WTC11 (cell line): ENCODE data around the gene BRPF1. TPM values are rescaled to one million over a fixed set of nuclear protein-coding genes. Genes with fewer than 3 reads are reported as not detected.

Source experiments
- ATAC-seq: fragments of 200-7000 bp; cut with Tn5 transposase; 2 replicates; pipeline ENCODE4 v1.10.0; 2021; ENCODE audit warnings: mild to moderate bottlenecking, moderate library complexity
- CTCF ChIA-PET: fragments of 300-600 bp; sonication (Branson Sonifier 250); formaldehyde crosslinking; loops from one replicate; lab custom pipeline; 2021; ENCODE audit warnings: antibody characterized with exemption; lab: Charles Lee
- POLR2A ChIA-PET: fragments of 350-600 bp; sonication (Branson Sonifier 250); formaldehyde crosslinking; loops from one replicate; lab custom pipeline; 2021; ENCODE audit warnings: antibody characterized with exemption; lab: Charles Lee
- DNase-seq: peaks from one replicate; pipeline ENCODE4 v3.0.0; 2021; ENCODE audit warnings: low spot score
- H3K27ac Mint-ChIP-seq: 2 replicates; pipeline ENCODE4 v1.8.0; 2021; ENCODE audit warnings: mixed read lengths
- H3K27me3 Mint-ChIP-seq: 2 replicates; pipeline ENCODE4 v1.8.0; 2021; ENCODE audit warnings: low read depth, mild to moderate bottlenecking, moderate library complexity, mixed read lengths
- H3K36me3 Mint-ChIP-seq: 2 replicates; pipeline ENCODE4 v1.8.0; 2021; ENCODE audit warnings: mixed read lengths
- H3K4me1 Mint-ChIP-seq: 2 replicates; pipeline ENCODE4 v1.8.0; 2022; ENCODE audit warnings: mixed read lengths
- H3K4me3 Mint-ChIP-seq: 2 replicates; pipeline ENCODE4 v1.8.0; 2021; ENCODE audit warnings: mild to moderate bottlenecking, moderate library complexity, mixed read lengths
- H3K9me3 Mint-ChIP-seq: 2 replicates; pipeline ENCODE4 v1.8.0; 2021; ENCODE audit warnings: mixed read lengths
- ATF2 ChIP-seq: sonication (generic); formaldehyde crosslinking; IDR thresholded peaks from 2 replicates; pipeline ENCODE4 v1.8.1; 2022; ENCODE audit warnings: low read depth, missing genetic modification reagents, borderline replicate concordance
- CREM ChIP-seq: sonication (generic); formaldehyde crosslinking; IDR thresholded peaks from 2 replicates; pipeline ENCODE4 v1.8.1; 2022; ENCODE audit warnings: mild to moderate bottlenecking, missing genetic modification reagents, moderate library complexity
- E2F1 ChIP-seq: sonication (generic); formaldehyde crosslinking; IDR thresholded peaks from 2 replicates; pipeline ENCODE4 v1.8.0; 2022; ENCODE audit warnings: mild to moderate bottlenecking, missing genetic modification reagents
- ERG ChIP-seq: fragments of 250-450 bp; sonication (Bioruptor Pico); IDR thresholded peaks from 2 replicates; pipeline ENCODE4 v1.8.0; 2021; ENCODE audit warnings: mild to moderate bottlenecking
- GRHL2 ChIP-seq: fragments of 250-450 bp; sonication (Bioruptor Pico); IDR thresholded peaks from 2 replicates; pipeline ENCODE4 v1.8.0; 2022; ENCODE audit warnings: mild to moderate bottlenecking, moderate library complexity; ENCODE audit not compliant: insufficient replicate concordance, severe bottlenecking
- GTF2I ChIP-seq: fragments of 250-450 bp; sonication (Bioruptor Pico); conservative IDR thresholded peaks from 2 replicates; pipeline ENCODE4 v1.4.0; 2021; ENCODE audit warnings: mild to moderate bottlenecking
- IRF1 ChIP-seq: sonication (generic); formaldehyde crosslinking; IDR thresholded peaks from 2 replicates; pipeline ENCODE4 v1.8.0; 2023; ENCODE audit warnings: missing genetic modification reagents
- IRF2 ChIP-seq: sonication (generic); formaldehyde crosslinking; IDR thresholded peaks from 2 replicates; pipeline ENCODE4 v1.8.0; 2022; ENCODE audit warnings: low read depth, missing genetic modification reagents, borderline replicate concordance
- MYBL2 ChIP-seq: sonication (generic); formaldehyde crosslinking; IDR thresholded peaks from 2 replicates; pipeline ENCODE4 v1.8.1; 2023; ENCODE audit warnings: mild to moderate bottlenecking, moderate library complexity, missing genetic modification reagents
- NFE2L1 ChIP-seq: sonication (generic); formaldehyde crosslinking; IDR thresholded peaks from 2 replicates; pipeline ENCODE4 v1.8.1; 2023; ENCODE audit warnings: missing genetic modification reagents
- NR2C2 ChIP-seq: sonication (generic); formaldehyde crosslinking; IDR thresholded peaks from 2 replicates; pipeline ENCODE4 v1.8.0; 2022; ENCODE audit warnings: mild to moderate bottlenecking, missing genetic modification reagents
- SMAD3 ChIP-seq: sonication (generic); formaldehyde crosslinking; IDR thresholded peaks from 2 replicates; pipeline ENCODE4 v1.8.0; 2022; ENCODE audit warnings: missing genetic modification reagents, mild to moderate bottlenecking, borderline replicate concordance
- SP1 ChIP-seq: sonication (generic); formaldehyde crosslinking; conservative IDR thresholded peaks from 2 replicates; pipeline ENCODE4 v1.8.1; 2022; ENCODE audit warnings: missing genetic modification reagents
- TCF7 ChIP-seq: sonication (generic); formaldehyde crosslinking; IDR thresholded peaks from 2 replicates; pipeline ENCODE4 v1.8.0; 2022; ENCODE audit warnings: mild to moderate bottlenecking, low read depth, missing genetic modification reagents, moderate library complexity
- TEAD4 ChIP-seq: sonication (generic); formaldehyde crosslinking; IDR thresholded peaks from 2 replicates; pipeline ENCODE4 v1.8.0; 2022; ENCODE audit warnings: mild to moderate bottlenecking, missing genetic modification reagents
- ZNF121 ChIP-seq: sonication (generic); formaldehyde crosslinking; IDR thresholded peaks from 2 replicates; pipeline ENCODE4 v1.8.0; 2023; ENCODE audit warnings: missing genetic modification reagents
- ZNF138 ChIP-seq: sonication (generic); formaldehyde crosslinking; conservative IDR thresholded peaks from 2 replicates; pipeline ENCODE4 v1.8.1; 2022; ENCODE audit warnings: mild to moderate bottlenecking, moderate library complexity, missing genetic modification reagents
- ZNF317 ChIP-seq: sonication (generic); formaldehyde crosslinking; IDR thresholded peaks from 2 replicates; pipeline ENCODE4 v1.8.1; 2023; ENCODE audit warnings: low read depth, mild to moderate bottlenecking, moderate library complexity, missing genetic modification reagents, borderline replicate concordance
- total RNA-seq: library from RNA; stranded (reverse); gene quantifications from 3 replicates; pipeline ENCODE4 v1.2.3, GENCODE V29; 2021
- TF ChIP-seq, protein P1 (sequence below): sonication (generic); formaldehyde crosslinking; IDR thresholded peaks from 2 replicates; pipeline ENCODE4 v1.8.0; 2022; ENCODE audit warnings: mild to moderate bottlenecking, missing genetic modification reagents
- TF ChIP-seq, protein P2 (sequence below): fragments of 250-450 bp; sonication (Bioruptor Pico); IDR thresholded peaks from 2 replicates; pipeline ENCODE4 v1.9.0; 2021; ENCODE audit warnings: mild to moderate bottlenecking
- TF ChIP-seq, protein P3 (sequence below): sonication (generic); formaldehyde crosslinking; IDR thresholded peaks from 2 replicates; pipeline ENCODE4 v1.8.0; 2023; ENCODE audit warnings: mild to moderate bottlenecking, missing genetic modification reagents

Gene BRPF1
- total RNA-seq, 1 experiment from 2014 or later, result 22.8 TPM

DNA sequence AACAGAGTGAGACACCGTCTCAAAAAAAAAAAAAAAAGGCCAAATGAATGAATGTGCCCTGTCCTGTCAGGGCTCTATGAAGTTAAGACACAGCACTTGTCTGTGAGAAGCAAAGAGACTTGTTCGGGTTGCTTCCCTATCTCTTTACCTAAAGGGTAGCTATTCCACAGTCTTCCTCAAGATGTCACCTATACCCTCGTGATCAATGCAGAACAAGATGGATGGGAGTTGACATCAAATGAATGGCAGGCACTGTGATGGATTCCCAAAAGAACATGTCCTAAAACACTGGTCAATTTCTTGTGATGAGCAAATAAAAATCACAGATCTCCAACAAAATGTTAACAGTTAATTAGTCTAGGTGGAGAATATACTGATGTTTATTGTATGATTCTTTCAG is 51.2 kb downstream of the BRPF1 start:
- H3K9me3 Mint-ChIP-seq, result no peaks in the 10 kb centered on the region
- TF ChIP-seq GTF2I, result no peak
- no peak for TF ChIP-seq IRF1 (CRISPR knock-in tag)
- ChIA-PET POLR2A (interaction anchor here (0.6 to 1.0 kb wide), 3 partner anchors 10 to 301 kb away, joined by 3 to 5 read pairs (median 5); partner anchors contain the start of genes ARPC4 and TADA3), CTCF (interaction anchor here (0.7 to 1.8 kb wide), 8 partner anchors 8 to 729 kb away, joined by 3 to 6 read pairs (median 4); partner anchors contain the start of gene ARPC4)
- peaks cover 4% of the 10 kb centered on the region for H3K27me3 Mint-ChIP-seq
- no peak overlapping the region for H3K4me3 Mint-ChIP-seq
- no peaks in the 10 kb centered on the region for H3K4me1 Mint-ChIP-seq
- ATAC-seq (0 out of 2 replicates have a peak, but pooled peaks have one; percentile 34), DNase-seq (no peak)
- H3K27ac Mint-ChIP-seq, result no peak overlapping the region
- peaks cover 57% of the 10 kb centered on the region for H3K36me3 Mint-ChIP-seq

GRCh38 chr3:9783954-9784353 is 52.4 kb downstream of the BRPF1 start:
- no peak overlapping the region for H3K27ac Mint-ChIP-seq
- ChIA-PET POLR2A (interaction anchor here (1.1 kb wide), 1 partner anchor 9 kb away, joined by 4 read pairs; the partner anchor contains the start of gene ARPC4), CTCF (interaction anchor here (1.8 kb wide), 1 partner anchor 10 kb away, joined by 6 read pairs; no protein-coding TSS in a partner anchor)
- TF ChIP-seq CREM (CRISPR knock-in tag) (no peak), ATF2 (CRISPR knock-in tag) (no peak), GRHL2 (CRISPR knock-in tag) (no peak), TEAD4 (CRISPR knock-in tag) (no peak), NFE2L1 (CRISPR knock-in tag) (no peak), ERG (CRISPR knock-in tag) (no peak), MYBL2 (CRISPR knock-in tag) (no peak), NR2C2 (CRISPR knock-in tag) (no peak), ZNF317 (no peak), IRF2 (CRISPR knock-in tag) (no peak)
- TF ChIP-seq, protein P1, sequence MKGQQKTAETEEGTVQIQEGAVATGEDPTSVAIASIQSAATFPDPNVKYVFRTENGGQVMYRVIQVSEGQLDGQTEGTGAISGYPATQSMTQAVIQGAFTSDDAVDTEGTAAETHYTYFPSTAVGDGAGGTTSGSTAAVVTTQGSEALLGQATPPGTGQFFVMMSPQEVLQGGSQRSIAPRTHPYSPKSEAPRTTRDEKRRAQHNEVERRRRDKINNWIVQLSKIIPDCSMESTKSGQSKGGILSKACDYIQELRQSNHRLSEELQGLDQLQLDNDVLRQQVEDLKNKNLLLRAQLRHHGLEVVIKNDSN (CRISPR knock-in tag), result no peak
- TF ChIP-seq, protein P2, sequence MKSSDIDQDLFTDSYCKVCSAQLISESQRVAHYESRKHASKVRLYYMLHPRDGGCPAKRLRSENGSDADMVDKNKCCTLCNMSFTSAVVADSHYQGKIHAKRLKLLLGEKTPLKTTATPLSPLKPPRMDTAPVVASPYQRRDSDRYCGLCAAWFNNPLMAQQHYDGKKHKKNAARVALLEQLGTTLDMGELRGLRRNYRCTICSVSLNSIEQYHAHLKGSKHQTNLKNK (CRISPR knock-in tag), result no peak
- peaks cover 61% of the 10 kb centered on the region for H3K36me3 Mint-ChIP-seq
- H3K9me3 Mint-ChIP-seq, result no peaks in the 10 kb centered on the region
- DNase-seq (no peak), ATAC-seq (no peak)
- no peak overlapping the region for H3K4me3 Mint-ChIP-seq
- no peaks in the 10 kb centered on the region for H3K4me1 Mint-ChIP-seq
- H3K27me3 Mint-ChIP-seq, result no peaks in the 10 kb centered on the region

- ChIA-PET POLR2A (no interaction called here), CTCF (no interaction called here)
- Mint-ChIP-seq H3K27ac (no peak overlapping the region), H3K9me3 (no peaks in the 10 kb centered on the region), H3K27me3 (no peaks in the 10 kb centered on the region), H3K4me3 (no peak overlapping the region), H3K36me3 (peaks cover 72% of the 10 kb centered on the region), H3K4me1 (no peaks in the 10 kb centered on the region)
- DNase-seq (no peak), ATAC-seq (no peak)
- no peak for TF ChIP-seq SMAD3
- no peak for TF ChIP-seq ZNF121
- no peak for TF ChIP-seq SP1 (CRISPR knock-in tag)
- TF ChIP-seq ATF2 (CRISPR knock-in tag), result no peak
- TF ChIP-seq TCF7, result no peak
- TF ChIP-seq ZNF138 (CRISPR knock-in tag), result no peak
- TF ChIP-seq E2F1 (CRISPR knock-in tag), result no peak
- no peak for TF ChIP-seq IRF2 (CRISPR knock-in tag)
- TF ChIP-seq, protein P3, sequence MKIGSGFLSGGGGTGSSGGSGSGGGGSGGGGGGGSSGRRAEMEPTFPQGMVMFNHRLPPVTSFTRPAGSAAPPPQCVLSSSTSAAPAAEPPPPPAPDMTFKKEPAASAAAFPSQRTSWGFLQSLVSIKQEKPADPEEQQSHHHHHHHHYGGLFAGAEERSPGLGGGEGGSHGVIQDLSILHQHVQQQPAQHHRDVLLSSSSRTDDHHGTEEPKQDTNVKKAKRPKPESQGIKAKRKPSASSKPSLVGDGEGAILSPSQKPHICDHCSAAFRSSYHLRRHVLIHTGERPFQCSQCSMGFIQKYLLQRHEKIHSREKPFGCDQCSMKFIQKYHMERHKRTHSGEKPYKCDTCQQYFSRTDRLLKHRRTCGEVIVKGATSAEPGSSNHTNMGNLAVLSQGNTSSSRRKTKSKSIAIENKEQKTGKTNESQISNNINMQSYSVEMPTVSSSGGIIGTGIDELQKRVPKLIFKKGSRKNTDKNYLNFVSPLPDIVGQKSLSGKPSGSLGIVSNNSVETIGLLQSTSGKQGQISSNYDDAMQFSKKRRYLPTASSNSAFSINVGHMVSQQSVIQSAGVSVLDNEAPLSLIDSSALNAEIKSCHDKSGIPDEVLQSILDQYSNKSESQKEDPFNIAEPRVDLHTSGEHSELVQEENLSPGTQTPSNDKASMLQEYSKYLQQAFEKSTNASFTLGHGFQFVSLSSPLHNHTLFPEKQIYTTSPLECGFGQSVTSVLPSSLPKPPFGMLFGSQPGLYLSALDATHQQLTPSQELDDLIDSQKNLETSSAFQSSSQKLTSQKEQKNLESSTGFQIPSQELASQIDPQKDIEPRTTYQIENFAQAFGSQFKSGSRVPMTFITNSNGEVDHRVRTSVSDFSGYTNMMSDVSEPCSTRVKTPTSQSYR (CRISPR knock-in tag), result no peak
These were observed 53.4 kb downstream of the BRPF1 start for GRCh38 chr3:9784965-9785364.
